VCaP (cell line): Measurements from ENCODE around the gene NFATC1.
A peak's percentile ranks its signal among the peaks of the same experiment; 100 is the strongest.

Experiments
- H3K27ac ChIP-seq: fragments of 450-650 bp; 2 replicates; pipeline ENCODE4 v1.5.1; 2017
- TF ChIP-seq, protein P1 (sequence below): fragments of 450-650 bp; conservative IDR thresholded peaks from 2 replicates; pipeline ENCODE4 v1.5.1; 2017; ENCODE audit warnings: mild to moderate bottlenecking, moderate library complexity

The NFATC1 gene

DNA sequence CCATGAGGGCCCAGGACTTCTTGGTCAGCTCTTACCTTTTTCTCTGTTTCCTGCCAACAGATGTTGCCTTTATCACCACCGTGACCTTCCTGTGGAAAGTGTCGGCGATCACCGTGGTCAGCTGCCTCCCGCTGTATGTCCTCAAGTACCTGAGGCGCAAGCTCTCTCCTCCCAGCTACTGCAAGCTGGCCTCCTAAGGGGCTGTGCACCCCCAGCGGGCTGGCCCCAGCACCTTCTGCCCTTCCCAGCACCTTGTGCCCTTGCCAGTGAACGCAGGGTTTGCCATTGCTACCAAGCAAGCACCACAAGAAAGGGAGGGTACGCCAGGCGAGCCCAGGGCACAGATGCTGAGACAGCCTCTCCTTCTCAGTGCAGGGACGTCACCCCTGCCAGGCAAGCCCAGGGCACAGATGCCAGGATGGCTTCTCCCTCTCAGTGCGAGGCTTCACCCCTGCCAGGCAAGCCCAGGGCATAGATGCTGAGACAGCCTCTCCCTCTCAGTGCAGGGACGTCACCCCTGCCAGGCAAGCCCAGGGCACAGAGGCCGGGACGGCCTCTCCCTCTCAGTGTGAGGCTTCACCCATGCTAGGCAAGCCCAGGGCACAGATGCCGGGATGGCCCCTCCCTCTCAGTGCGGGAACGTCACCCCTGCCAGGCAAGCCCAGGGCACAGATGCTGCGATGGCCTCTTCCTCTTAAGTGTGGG is 18.4 kb upstream of the NFATC1 start:
- TF ChIP-seq, protein P1, sequence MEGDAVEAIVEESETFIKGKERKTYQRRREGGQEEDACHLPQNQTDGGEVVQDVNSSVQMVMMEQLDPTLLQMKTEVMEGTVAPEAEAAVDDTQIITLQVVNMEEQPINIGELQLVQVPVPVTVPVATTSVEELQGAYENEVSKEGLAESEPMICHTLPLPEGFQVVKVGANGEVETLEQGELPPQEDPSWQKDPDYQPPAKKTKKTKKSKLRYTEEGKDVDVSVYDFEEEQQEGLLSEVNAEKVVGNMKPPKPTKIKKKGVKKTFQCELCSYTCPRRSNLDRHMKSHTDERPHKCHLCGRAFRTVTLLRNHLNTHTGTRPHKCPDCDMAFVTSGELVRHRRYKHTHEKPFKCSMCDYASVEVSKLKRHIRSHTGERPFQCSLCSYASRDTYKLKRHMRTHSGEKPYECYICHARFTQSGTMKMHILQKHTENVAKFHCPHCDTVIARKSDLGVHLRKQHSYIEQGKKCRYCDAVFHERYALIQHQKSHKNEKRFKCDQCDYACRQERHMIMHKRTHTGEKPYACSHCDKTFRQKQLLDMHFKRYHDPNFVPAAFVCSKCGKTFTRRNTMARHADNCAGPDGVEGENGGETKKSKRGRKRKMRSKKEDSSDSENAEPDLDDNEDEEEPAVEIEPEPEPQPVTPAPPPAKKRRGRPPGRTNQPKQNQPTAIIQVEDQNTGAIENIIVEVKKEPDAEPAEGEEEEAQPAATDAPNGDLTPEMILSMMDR = no peak
- H3K27ac ChIP-seq = no peak overlapping the region

DNA sequence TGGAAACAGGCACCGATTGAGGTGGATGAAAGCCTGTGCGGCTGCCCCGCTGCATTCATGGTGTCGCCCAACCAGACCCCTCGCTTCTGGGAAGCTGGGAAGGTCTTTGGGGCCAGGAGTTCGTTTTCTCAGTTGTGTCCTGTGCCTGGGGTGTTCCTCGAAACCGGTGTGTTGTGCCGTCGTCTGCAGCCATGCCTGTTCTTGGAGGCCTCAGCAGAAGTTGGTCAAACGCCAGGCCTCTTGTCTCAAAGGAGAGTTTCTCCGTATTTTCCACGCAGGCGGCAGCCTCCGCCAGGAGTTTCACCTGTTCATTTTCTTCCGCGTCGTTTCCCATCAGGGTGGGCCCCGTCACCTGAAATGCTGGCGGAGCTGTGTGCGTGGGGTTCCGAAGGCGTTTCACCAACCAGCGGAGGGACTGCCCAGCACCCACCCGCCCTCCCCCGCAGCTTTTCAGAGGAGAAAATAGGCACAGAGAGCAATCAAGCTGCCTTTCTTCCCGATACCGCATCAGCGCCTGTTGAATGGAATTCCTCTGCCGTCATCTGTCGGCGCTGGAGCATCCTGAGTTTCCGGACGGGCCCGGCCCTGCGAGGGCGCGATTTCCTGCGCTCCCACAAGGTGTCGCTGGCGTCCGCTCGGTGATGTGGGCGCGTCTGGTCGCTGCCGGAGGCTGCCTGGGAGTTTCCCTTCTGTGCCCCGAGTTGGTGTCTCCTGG is 17.0 kb upstream of the NFATC1 start:
- no peak overlapping the region for H3K27ac ChIP-seq
- TF ChIP-seq, protein P1 = peak; percentile 94

DNA sequence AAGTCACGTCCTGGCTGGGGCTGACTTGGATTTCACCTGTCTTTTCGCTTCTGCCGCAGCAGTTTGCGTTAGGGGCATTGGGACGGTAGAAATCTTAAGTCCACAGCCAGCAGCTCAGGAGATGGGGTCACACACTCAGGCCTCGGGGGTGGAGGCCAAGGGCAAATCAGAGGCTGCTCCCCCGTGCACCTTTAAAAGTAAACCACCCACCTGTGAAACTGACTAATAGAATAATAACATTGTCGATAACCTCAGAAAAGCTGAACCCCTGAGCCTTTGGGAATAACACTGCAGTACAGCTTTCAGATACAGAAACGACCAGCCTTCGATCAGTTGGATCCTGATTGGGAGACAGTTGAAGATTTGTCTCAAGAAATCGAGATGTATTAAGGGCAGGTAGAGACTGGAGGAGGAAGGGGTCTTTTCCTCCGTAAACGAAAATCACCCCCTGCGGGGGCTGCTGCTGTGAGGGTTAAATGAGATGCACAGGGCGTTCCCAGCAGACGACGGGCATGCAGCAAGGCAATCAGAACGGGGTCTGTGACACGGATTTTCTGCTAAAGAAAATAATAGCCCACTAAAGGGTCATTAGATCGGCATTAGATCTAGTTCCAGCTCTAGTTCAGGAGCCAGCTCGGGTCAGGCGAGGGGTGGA is 16.4 kb upstream of the NFATC1 start:
- H3K27ac ChIP-seq = no peak overlapping the region
- TF ChIP-seq, protein P1 = peak; percentile 51

DNA sequence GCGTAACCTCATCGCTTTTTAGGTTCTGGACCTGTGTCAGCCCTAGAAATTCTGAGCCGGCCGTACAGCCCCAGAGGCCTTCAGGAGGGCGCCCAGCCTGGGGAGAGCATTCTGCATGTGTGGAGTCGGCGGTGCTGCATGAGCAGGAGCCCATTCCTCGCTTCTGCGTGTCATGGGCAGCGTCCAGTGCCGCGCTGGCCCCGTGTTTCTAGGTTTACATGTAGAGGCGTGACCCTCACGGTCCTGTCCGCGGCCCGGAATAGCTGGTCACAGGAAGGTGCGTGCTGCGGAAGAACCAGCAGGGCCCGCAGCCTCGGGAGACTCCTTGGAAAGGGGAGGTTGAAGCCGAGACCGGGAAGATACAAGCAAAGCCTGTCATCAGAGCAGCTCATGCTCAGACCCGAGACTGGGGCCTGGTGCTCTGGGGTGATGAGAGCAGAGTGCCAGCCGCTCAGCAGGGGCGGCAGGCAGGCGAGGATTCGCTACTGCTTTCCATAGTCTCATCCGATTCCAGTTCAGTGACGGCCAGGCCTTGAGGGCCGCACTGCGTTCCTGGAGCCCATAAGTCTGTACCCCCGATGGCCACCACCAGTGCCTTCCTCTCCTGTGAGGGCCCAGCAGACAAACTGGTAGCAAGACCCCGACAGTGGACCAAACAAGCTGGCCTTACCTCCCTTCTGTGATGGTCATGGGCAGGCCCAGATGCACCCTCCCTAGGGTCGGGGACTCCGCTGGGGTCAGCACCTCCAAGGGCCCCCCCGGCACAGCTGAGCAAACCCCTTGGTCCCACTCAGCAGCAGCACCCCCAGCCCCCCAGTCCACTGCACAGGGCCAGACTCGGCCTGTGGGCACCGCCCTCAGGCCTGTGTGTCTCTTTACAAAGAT is 15.6 kb upstream of the NFATC1 start:
- H3K27ac ChIP-seq = no peak overlapping the region
- TF ChIP-seq, protein P1 = no peak

DNA sequence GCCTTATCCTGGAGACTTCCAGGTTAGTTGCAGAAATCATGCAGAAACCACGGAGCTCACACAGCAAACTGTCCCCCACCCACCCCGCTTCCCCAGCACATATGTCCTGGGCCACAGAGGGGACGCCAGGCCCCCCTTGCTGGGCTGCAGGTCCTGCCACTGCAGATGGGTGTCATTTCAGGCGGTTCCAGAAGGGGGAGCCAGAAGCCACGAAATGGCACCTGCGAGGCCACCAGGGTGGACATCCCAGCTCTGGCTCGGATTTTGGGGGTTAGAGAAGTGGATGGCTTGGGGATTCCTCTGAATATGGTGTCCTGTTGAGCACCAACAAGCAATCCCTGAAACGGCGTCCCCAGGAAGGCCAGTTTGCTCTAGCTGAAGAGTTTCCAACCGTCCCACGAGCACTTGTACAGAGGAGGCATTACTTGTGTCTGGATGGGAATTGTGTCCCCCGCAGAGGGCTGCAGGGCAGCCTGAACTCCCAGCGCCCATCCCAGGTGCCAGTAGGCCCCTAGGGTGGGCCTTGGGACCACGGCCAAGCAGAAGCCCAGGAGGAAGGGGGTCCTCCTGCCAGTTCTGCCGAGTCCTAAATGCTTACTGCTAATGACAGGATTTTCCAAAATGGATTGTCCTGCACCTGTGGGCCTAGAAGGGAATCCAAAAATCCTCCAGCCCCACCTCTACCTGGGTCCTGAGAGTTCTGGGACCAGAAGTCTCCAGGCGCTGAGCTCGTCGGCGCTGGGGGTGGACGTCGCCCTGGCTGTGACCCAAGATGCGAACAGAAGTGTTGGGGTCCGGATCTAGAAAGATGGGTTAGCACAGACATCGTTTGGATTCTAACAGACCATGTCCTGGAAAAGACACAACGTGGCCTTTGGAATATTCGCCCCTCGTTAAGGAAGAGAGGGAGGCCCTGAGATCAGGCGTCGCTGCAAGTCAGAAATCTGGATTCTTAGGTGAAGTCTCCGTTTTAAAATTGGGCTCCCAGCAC is 14.6 kb upstream of the NFATC1 start:
- TF ChIP-seq, protein P1 = peak; percentile 86
- no peak overlapping the region for H3K27ac ChIP-seq

DNA sequence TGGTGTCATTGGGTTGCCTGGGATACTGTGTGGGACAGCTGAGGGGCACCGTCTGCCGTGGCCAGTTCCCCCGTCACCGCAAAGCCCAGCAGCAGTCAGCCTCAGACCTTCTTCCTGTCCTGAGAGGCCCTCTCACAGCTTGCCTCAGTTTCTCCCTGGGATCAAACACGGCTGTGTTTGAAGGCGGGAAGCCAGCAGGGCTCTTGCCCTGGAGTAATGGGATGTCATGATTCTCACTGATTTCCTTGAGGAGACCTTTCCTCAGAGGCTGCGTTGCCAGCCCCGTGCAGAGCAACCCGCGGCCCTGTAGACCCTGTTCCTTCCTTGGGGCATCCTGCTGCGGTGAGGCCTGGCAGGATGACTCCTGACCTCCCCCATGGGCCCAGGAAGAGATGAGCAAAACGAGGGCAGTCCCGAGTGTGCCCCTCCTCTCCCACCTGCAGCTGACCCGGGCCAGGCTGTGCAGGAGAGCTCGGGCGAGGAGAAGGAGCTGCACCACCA is 13.9 kb upstream of the NFATC1 start:
- TF ChIP-seq, protein P1 = no peak

More for the DNA sequence above, 13.9 kb upstream of the NFATC1 start:
- H3K27ac ChIP-seq = no peak overlapping the region
